Measurements from ENCODE around the gene EYS.
"Not testable (repeated sequence)": the region's sequence is repeated elsewhere in the genome, so short reads cannot be mapped to it uniquely, and the experiment has no call there.

EYS gene

DNA sequence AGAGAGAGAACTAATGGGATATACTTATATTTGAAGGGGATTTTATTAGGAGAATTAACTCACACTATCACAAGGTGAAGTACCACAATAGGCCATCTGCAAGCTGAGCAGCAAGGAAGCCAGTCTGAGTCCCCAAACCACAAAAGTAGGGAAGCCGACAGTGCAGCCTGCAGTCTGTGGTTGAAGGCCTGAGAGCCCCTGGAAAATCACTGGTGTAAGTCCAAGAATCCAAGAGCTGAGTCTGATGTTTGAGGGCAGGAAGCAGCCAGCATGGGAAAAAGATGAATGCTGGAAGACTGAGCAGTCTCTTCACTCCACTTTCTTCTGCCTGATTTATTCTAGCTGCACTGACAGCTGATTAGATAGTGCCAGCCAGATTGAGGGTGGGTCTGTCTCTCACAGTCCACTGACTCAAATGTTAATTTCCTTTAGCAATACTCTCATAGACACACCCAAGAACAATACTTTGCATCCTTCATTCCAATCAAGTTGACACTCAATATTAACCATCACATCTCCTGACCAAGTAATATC, 1247.5 kb downstream of the EYS start:
- no peak overlapping the region for H3K27ac ChIP-seq
- no peak for TF ChIP-seq ZFX (IDR thresholded peaks at IDR 0.05)
- TF ChIP-seq CTCF (conservative IDR thresholded peaks at IDR 0.05), result no peak

- H3K27ac ChIP-seq, result not testable (repeated sequence)
Measured at GRCh38 chr6:64448101-64448500, 1258.9 kb downstream of the EYS start.

- H3K27ac ChIP-seq, result no peak overlapping the region
- TF ChIP-seq ZFX (IDR thresholded peaks at IDR 0.05) (no peak), CTCF (conservative IDR thresholded peaks at IDR 0.05) (no peak)
Measured at GRCh38 chr6:64445038-64445437, 1262.0 kb downstream of the EYS start.

DNA sequence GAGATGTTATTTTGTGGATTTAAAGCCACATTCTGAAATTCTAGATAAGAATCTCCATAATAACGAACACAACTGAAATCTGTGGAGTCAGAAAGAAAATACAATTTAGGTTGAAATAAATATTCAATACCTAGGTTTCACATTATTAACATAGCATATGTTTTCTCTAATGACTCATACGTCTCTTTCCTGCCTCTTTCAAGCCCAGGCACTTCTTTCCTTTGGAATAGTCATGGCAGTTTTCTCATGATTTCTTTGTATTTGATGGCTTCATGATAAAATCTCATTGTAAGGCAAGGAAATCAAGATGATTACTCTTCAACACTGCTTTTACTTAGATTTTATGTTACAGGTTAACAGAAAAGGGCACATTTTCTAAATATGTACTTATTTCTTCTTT, 1267.8 kb downstream of the EYS start:
- TF ChIP-seq ZFX (IDR thresholded peaks at IDR 0.05) (no peak), CTCF (conservative IDR thresholded peaks at IDR 0.05) (no peak)
- no peak overlapping the region for H3K27ac ChIP-seq

DNA sequence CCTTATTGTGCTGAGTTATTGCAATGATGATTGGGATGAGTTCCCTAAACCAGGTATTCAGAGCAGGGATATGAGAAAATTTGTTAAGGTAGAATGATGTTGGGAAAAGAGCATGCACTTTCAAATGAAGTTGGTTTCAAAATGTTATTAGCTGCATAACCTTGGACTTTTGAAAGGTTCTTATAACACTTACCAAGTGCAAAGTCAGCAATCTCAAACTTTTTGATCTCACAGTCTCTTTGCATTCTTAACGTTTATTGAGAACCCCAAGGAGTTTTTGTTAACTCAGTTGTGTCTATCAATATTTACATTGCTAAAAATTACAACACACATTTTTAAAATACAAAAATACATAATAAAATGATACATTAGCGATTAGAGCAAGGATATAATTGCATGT, 1269.0 kb downstream of the EYS start:
- TF ChIP-seq ZFX (IDR thresholded peaks at IDR 0.05) (no peak), CTCF (conservative IDR thresholded peaks at IDR 0.05) (no peak)
- H3K27ac ChIP-seq, result no peak overlapping the region

GRCh38 chr6:64429926-64430325, 1277.1 kb downstream of the EYS start:
- TF ChIP-seq ZFX (IDR thresholded peaks at IDR 0.05) (no peak), CTCF (conservative IDR thresholded peaks at IDR 0.05) (no peak)
- H3K27ac ChIP-seq, result no peak overlapping the region

DNA sequence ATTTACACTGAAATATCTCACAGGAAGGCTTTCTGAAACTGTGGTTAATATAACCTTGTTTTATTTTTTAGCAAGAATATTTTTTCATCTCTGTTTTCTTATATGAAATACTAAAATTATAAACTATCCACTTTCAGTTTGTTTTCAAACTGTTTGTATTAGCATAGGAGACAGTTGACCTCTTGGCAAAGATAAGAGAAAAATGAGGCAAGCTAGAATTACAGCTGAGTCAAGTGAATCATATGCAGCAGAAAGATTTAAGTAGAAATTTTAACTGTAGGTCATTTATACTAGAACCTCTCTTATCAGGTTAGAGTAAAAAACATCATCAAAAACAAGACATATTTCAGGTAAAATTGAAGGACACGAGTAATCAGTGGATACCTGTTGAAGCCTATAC, 1278.8 kb downstream of the EYS start:
- TF ChIP-seq ZFX (IDR thresholded peaks at IDR 0.05) (no peak), CTCF (conservative IDR thresholded peaks at IDR 0.05) (no peak)

GRCh38 chr6:64415926-64416325, 1291.1 kb downstream of the EYS start:
- no peak overlapping the region for H3K27ac ChIP-seq
- no peak for TF ChIP-seq CTCF (conservative IDR thresholded peaks at IDR 0.05)
- TF ChIP-seq ZFX (IDR thresholded peaks at IDR 0.05), result no peak

More for the DNA sequence above, 1278.8 kb downstream of the EYS start:
- no peak overlapping the region for H3K27ac ChIP-seq

Data from C4-2B (cell line).